ENCODE data around the gene METAP1. TPM values are rescaled to one million over a fixed set of nuclear protein-coding genes. Genes with fewer than 3 reads are reported as not detected.
A peak's percentile ranks its signal among the peaks of the same experiment; 100 is the strongest.

Gene METAP1
- total and polyA plus RNA-seq, 2 of the 8 experiments (the other 6 are each of a cell fraction or from before 2014, with no cell fraction given) = 50.6 to 85.2 TPM

GRCh38 chr4:98955229-98955628 lies 40.3 kb upstream of the METAP1 start:
- Histone ChIP-seq H3K27me3 (replicated peaks in 1 of 4; ENCODE audit: control insufficient read depth in 3 of 4, extremely low read depth in 1 of 4, insufficient read depth in 3 of 4, low read length in 3 of 4) (no peaks in the 10 kb centered on the region), H2BK5ac (ENCODE audit: low read depth, low read length) (no peak overlapping the region), H3K4me2 (ENCODE audit: insufficient read depth in 1 of 2, low read depth in 2 of 2, low read length in 2 of 2) (no peak overlapping the region), H2BK15ac (ENCODE audit: low read length) (no peak overlapping the region), H3K56ac (replicated peaks; ENCODE audit: insufficient read length, low read depth, low read length) (no peak overlapping the region), H3K27ac (ENCODE audit: low read depth, low read length) (no peak overlapping the region), H2AK5ac (ENCODE audit: low read depth, low read length) (no peak overlapping the region), H2BK12ac (ENCODE audit: low read depth, low read length) (no peak overlapping the region), H3K14ac (ENCODE audit: insufficient read length) (no peak overlapping the region), H3K79me1 (ENCODE audit: low read depth, low read length) (no peaks in the 10 kb centered on the region), H3K4ac (replicated peaks; ENCODE audit: insufficient read length, low read depth, low read length) (no peak overlapping the region), H3K23me2 (ENCODE audit: low read depth, low read length) (no peaks in the 10 kb centered on the region), H4K5ac (ENCODE audit: insufficient read length, low read depth, low read length) (no peak overlapping the region), H3K79me2 (ENCODE audit: control insufficient read depth in 1 of 2, insufficient read depth in 2 of 2, low read length in 2 of 2) (no peaks in the 10 kb centered on the region), H3K36me3 (ENCODE audit: control insufficient read depth in 2 of 4, insufficient read depth in 4 of 4, low read length in 3 of 4) (no peaks in the 10 kb centered on the region), H3K18ac (ENCODE audit: extremely low read depth, low read length) (no peak overlapping the region), H3K4me3 (ENCODE audit: extremely low read depth in 1 of 4, insufficient read depth in 2 of 4, low read depth in 3 of 4, low read length in 4 of 4) (no peak overlapping the region), H4K91ac (replicated peaks; ENCODE audit: insufficient read length, low read length) (no peak overlapping the region), H3K9me3 (ENCODE audit: insufficient read depth in 2 of 2, low read depth in 1 of 2, low read length in 1 of 2) (no peaks in the 10 kb centered on the region), H3K9ac (replicated peaks in 1 of 4; ENCODE audit: extremely low read depth in 1 of 4, low read depth in 3 of 4, low read length in 3 of 4) (no peak overlapping the region), H2BK120ac (replicated peaks; ENCODE audit: low read depth, low read length) (no peak overlapping the region), H4K20me1 (replicated peaks in 1 of 2; ENCODE audit: control insufficient read depth in 1 of 2, insufficient read depth in 2 of 2, low read length in 2 of 2) (no peaks in the 10 kb centered on the region), H2AFZ (ENCODE audit: low read length) (0 out of 2 replicates have a peak overlapping the region, but pooled peaks have one; percentile 6), H3K4me1 (replicated peaks in 1 of 4; ENCODE audit: control insufficient read depth in 3 of 4, insufficient read depth in 4 of 4, low read length in 3 of 4) (no peaks in the 10 kb centered on the region), H4K8ac (ENCODE audit: extremely low read depth, insufficient read depth, low read length) (no peak overlapping the region), H3K23ac (ENCODE audit: insufficient read length) (no peak overlapping the region), H2BK20ac (ENCODE audit: low read length) (no peak overlapping the region)
- no peak for FAIRE-seq
- TF ChIP-seq RXRA (IDR thresholded peaks at IDR 0.05; ENCODE audit: insufficient read depth, low read depth, low read length) (no peak), RBBP5 (IDR thresholded peaks at IDR 0.05; ENCODE audit: borderline replicate concordance, low read depth, low read length) (no peak), ATF2 (IDR thresholded peaks at IDR 0.05; ENCODE audit: low read length) (no peak), BCL11A (IDR thresholded peaks at IDR 0.05; ENCODE audit: low read depth in 2 of 2, low read length in 2 of 2) (no peak), BRCA1 (IDR thresholded peaks at IDR 0.05; ENCODE audit: low read depth, low read length) (no peak), CEBPB (IDR thresholded peaks at IDR 0.05; ENCODE audit: low read depth, low read length) (no peak), SP1 (IDR thresholded peaks at IDR 0.05; ENCODE audit: low read depth, low read length) (no peak), RFX5 (IDR thresholded peaks at IDR 0.05; ENCODE audit: borderline replicate concordance, low read depth, low read length) (no peak), MAX (IDR thresholded peaks at IDR 0.05) (no peak), YY1 (IDR thresholded peaks at IDR 0.05; ENCODE audit: low read depth, low read length) (no peak)
- DNase-seq (ENCODE audit: low read depth in 1 of 2, low spot score in 2 of 2) = no peak
- 96% methylated on average over 6 of the region's 6 CpGs; no CpG with 5 or more reads in 1 of the 2 experiments for WGBS, 2 experiments (ENCODE audit: extremely low coverage in 1 of 2, insufficient coverage in 1 of 2, insufficient read length in 1 of 2, insufficient replicate concordance in 2 of 2, low coverage in 1 of 2, low lambda C conversion rate in 2 of 2, missing lambda C conversion rate in 1 of 2)
- ChIA-PET CTCF (ENCODE audit: partially characterized antibody) (interaction anchor here (0.6 kb wide), 1 partner anchor 148 kb away, joined by 3 read pairs; no protein-coding TSS in a partner anchor), POLR2A (ENCODE audit: partially characterized antibody) (interaction anchor here (2.4 kb wide), 1 partner anchor 40 kb away, joined by 6 read pairs; the partner anchor contains the start of gene METAP1)
